GM21529 (cell line): Measurements from ENCODE around the gene NPAS2.

ENCODE experiments used
- ATAC-seq: cut with Tn5 transposase; IDR thresholded peaks from one replicate; pipeline ENCODE4 v1.9.1; 2021; ENCODE audit not compliant: unreplicated experiment

Gene NPAS2

DNA sequence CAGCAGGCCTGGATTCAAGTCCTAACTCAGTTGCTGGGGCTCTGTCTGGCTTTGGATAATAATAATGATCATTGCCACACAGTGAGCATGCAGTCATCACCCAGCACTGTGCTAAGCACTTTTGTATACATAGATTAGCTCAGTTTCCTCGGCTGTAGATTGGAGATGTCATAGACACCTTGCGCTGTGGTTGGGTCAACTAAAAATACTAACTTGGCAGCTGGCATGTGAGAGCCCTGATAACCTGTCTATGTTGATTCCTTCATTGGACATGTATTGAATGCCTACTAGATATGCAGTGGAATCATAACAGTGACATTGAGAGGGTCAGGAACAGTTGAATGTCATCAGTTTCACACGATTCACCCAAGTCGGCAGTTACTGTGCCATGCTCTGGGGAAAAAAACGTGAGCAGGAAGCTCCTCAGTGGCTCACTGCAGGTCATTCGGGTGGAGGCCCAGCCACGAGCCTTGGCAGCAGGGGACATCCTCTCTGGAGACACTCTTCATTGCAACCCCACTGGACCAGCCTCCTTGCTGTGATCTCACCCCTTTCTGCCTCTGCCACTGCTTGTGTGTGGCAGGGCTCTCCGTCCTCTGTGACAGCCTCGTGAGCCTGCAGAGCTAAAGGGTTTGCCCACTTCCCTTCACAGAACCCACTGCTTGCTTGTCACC is 85.3 kb downstream of the NPAS2 start:
- ATAC-seq: no peak

DNA sequence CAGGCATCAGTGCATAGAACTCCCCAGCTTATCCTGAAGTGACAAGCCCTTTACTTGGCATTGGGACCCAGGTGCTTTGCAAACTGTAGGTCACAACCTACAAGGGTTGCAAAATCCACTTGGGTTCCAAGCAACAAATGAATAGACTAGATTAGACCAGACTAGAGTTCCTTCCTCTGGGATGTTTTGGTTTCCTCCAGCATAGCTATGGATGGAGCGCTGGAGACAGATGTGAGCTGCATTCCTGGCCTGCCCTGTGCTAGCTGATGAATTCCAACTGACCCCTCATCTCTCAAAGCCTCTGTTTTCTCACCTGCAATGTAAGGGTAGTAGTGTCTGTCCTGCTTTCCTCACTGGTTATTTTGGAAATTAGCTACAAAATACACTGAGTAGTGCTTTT is 86.2 kb downstream of the NPAS2 start:
- no peak for ATAC-seq

DNA sequence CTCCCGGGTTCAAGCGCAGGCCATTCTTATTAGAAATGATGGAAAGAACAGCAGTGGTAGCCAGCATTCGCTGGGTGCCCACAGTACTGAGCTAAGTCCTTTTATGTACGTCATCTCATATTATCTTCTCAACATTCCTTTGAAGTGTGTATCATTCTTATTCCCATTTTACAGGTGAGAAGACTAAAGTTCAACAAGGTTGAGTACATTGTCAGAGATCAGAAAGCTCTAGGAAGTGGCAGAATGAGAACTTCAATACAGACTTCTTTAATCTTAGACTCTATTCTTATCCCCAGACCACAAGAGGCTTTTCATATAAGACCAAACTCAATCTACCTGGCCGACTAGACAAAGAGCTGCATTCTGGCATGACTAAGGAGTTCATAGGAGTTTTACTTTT is 86.7 kb downstream of the NPAS2 start:
- no peak for ATAC-seq

DNA sequence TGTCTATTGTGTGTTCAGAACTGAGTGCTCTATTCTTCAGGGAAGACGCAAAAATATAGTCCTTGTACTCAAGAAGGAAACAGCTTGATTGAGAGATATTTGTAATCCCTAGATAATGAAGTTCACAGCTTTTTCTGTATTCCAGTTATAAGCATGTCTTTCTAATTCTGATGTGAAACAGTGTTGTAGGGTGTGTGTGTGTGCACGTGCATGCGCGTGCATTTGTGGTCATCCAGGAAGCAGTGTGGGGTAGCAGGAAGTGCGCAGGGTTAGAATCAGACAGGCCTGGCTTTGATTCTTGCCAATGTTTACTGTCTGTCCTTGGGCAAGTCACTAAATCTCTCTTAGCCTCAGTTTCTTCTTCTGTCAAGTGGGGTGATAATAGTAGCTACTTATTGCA is 87.9 kb downstream of the NPAS2 start:
- no peak for ATAC-seq

DNA sequence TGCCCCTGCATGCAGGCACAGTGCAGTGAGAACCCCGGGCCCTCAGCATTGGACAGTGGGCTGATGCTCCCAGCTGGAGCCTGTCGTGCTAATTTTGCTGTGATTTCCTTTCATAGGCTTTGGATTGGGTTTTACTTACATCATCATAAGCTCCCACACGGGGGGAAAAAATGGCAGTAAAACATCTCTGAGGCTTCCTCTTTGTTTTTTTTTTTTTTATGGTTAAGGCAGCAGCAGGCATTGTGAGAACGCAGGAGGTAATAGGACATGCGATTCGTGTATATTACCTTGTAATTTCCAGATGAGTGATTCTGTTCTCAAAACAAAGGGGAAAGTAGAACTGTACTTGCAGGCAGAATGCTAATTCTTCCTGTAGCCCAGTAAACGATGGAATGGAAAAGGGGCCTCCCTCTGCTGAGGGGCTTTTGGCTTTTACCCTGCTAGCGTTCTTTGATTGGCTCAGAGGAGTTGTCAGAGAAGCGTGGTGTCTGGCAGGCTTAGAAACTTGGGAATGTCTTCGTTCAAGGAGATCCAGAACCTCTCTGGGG is 89.7 kb downstream of the NPAS2 start:
- ATAC-seq: no peak

DNA sequence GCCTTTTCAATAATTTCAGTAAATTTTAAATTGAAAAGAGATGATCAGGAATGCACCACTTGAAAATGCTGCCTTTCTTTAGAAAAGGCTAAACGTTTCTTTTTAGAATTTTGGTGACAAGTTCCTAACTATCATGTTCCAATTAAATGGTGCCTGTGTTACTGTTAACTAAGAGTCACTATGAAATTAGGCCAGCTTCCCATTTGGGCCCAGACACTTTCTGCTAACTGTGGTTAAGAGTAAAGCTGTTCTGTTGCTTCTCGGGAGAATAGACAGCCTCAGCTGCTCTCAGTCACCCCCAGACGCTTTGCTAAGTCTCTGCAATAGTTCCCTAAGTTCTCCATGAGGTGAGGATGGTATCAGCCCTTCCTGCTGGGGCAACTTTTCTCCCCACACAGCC is 90.2 kb downstream of the NPAS2 start:
- ATAC-seq: no peak

DNA sequence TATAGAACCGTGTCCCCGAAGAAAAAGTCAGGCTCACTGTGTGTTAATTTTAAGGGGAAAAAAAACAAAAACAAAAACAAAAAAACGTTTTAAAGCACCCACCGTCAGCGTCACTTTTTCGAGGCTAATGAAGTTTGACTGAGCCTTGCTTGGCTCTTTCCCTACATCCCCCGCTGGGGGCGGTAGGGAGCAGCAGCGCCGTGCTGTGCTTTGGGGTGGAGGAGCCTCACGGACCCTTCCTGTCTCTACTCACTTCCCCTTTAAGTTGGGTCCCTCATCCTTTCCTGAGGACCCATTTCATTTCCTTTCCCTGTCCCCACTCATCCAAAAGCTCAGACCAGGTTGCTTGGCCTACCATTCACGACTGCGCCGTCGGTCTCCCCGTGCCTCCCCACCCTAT is 99.4 kb downstream of the NPAS2 start:
- no peak for ATAC-seq

DNA sequence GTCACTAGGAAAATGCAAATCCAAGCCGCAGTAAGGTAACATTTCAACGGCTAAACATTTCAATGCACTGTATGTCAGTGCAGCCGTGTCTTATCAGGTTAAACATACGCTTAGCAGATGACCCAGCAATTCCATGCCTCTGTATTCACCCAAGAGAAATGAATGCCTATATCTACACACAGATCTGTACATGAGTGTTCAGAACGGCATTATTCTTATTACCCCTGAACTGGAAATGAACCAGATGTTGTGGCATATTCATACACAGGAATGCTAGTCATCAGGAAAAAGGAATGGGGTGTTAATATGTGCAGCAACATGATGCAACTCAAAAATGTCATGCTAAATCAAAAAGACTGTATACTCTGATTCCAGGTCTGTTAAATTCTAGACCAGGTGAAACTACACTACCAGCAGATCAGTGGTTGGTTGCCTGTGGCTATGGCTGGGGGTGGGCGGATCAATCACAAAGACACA is 101.8 kb downstream of the NPAS2 start:
- ATAC-seq: no peak

DNA sequence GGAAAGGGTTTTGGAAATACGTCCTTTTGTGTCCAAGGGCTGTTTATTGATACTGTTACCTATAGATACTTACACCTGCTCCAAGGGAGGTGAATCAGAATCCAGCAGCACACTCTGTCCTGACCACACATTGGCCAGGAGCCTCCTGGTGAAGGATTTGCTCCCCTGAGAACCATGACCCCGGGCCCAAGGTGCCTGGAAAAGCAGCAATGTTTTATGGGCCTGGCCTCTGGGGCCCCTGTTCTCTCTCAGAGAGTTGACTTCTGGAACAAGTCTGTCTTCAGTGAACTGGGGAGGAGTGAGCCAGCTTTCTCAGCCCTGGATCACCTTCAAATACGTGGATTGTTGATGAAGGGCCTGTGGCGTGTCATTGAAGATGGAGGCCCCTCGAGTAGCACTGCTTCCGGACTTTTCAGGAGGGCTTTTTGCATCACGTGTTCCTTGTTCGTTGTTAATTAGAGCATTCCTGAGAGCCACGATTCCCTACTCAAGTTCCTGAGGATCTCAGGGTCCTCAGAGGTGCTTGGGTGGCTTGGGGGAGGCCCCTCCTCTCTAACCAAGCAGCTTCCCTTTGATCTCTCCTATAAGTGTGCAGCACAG is 103.6 kb downstream of the NPAS2 start:
- ATAC-seq: no peak

DNA sequence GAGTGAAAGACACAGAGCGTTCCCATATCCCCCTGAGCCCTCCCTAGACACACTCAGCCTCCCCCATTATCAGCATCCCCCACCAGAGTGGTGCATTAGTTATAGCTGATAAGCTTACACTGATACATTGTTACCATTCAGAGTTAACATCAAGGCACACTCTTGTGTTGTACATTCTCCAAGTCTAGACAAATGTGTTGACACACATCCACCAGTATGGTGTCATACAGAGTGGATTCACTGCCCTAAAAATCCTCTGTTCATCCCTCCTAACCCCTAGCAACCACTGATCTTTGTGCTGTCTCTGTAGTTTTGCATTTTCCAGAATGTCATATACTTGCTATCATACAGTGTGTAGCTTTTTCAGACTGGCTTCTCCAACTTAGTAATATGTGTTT is 104.2 kb downstream of the NPAS2 start:
- ATAC-seq: peak; percentile 10

DNA sequence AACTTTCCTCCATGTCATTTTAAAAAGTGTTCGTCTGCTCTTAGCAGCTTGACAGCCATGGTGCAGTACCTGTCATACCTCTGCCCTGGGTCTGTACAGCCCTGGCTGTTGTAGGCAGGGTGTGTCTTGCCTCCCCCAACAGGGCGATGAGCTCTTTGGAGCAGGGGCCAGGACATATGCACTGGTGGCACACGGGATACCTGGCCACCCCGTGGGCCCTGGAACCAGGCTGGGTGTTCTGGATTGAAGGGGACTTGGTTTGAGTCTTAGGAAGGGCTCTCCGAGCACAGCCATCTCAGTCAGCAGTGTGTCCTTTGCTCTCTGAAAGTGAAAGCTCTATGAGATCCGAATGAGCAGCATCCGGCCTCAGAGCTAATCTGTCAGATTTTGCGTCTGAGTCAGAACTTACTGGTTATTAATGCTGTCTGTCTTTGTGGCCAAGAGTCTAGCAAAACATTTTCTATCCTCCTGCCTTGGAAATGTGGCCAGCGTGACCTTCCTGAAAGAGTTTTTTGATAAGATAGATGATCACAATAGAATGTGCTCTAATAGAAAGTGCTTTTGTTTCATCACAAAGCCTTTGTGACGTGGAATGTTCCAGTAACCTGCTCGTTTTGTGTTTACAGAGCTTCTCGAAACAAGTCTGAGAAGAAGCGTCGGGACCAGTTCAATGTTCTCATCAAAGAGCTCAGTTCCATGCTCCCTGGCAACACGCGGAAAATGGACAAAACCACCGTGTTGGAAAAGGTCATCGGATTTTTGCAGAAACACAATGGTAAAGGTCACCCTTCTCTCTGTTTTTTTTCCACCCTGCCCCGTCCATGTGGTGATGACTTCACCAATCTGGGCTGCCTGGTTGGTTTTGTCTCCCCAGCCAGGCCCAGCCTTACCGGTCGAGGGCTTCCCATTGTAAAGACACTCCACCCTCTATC is 104.8 kb downstream of the NPAS2 start:
- peak; percentile 96 for ATAC-seq

DNA sequence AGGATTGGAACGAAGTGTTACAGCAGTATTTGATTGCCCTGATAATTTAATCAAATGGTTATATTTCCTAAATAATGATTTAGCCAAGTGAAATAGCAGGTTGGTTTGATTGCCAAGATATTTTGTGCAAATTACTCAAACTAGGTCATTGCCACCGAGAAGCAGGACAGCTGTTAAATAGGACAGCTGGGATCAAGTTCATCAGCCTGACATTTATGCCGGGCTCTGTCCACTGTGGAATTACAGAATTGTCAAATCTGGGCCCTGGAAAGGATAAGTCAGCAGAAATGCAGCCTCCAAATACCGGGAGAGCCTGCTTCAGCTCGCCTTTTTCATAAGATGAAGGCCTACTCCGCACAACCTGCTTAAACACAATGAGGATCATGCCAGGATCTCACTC is 108.3 kb downstream of the NPAS2 start:
- ATAC-seq: no peak

DNA sequence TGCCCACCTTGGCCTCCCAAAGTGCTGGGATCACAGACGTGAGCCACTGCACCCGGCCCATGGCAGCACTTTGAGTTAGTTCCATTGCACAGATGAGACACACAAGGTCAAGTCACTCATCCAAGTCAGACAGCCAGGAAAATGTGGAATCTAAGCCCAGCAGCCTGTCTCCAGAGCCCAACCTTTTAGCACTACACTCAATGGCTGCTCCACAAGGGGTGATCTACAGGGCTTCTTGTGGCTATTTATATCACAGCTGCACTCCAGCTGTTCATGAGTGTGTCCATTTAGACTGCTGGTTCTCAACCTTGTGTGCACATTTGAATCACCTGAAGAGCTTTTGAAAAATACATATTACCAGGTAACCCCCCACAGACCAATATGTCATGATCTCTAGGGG is 109.2 kb downstream of the NPAS2 start:
- ATAC-seq: no peak

DNA sequence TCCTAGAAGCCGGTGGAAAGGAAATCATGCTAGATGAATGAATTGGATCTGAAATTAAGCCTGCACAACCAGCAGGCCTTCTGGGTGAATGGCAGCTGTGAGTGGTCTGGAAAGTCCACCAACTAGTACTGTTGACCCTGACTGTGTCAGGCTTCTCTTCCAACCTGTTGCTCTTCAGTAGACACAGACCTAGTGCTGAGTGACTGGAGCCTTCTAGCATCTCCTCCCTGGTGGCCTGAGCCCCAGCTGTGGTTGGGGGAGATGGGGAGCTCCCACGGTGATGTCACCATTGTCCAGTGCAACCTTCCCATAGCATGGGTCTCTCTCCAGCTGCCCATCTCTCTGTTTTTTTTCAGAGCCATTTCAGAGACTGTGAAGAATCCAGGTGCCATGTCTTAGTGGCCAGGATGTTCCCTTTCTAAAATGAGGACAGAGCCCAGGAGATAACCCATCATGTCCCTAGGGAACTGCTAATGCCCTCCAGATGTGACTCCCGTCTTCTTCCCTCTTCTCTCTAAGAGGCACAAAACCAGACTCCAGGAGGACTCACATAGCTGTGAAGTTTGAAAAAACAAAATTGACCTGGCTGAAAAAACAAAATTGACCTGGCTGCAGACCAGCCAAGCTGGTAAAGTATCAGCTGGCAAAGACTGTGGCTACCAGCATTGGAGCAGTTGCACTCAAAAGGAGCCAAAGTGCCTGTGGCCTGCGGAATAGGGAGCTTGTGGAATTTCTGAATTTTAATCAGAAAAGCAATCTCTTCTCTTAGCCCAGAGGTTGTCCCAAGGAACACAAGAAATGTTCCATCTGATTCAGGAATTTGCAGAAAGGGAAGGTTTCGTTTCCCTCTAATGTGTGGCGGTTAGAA is 114.8 kb downstream of the NPAS2 start:
- no peak for ATAC-seq

DNA sequence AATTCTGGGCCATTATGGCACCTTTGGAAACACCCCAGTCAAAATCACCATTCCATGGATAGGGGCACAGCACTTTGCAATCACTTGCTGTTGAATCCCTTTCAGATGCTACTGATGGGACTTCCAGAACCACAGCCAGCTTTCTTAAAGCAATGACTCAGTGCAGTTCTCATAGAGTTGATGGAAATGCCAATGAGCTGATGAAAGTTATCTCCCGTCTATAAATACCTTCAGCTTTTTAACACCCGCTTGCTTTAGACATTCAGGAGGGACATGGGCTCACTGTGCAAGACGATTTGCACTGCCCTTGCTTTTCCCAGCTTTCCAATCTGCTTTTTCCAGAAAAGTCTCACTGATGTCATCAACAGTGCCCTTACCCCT is 115.4 kb downstream of the NPAS2 start:
- ATAC-seq: no peak

DNA sequence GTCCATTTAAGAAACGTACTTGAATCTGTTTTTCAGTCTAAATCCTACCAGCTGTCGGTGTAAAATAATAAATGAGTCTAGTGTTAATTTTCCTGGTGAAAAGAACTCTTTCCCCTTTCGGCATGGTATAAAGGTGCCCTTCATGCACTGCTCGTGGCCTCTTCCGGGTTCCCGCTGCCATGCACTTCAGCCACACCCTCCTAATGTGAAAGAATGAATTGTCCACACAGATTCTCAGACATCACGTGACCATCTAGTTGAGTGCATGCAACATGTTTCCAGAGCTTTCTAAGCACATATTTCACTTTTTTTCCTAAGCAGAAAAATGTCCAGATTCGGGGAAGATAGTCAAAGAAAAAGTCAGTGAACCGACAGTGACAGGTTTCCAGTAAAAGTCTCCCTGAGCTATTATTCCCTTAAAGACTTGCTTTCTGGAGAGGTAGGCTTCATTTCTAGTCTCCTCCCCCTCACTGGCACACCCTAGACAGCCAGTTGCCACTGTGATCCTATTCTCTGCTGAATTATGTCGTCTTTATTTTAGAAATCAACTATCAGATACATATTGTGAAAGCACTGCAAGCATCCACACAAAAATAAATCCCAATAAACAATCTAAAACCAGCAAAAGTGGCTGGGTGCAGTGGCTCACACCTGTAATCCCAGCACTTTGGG is 116.3 kb downstream of the NPAS2 start:
- ATAC-seq: no peak

DNA sequence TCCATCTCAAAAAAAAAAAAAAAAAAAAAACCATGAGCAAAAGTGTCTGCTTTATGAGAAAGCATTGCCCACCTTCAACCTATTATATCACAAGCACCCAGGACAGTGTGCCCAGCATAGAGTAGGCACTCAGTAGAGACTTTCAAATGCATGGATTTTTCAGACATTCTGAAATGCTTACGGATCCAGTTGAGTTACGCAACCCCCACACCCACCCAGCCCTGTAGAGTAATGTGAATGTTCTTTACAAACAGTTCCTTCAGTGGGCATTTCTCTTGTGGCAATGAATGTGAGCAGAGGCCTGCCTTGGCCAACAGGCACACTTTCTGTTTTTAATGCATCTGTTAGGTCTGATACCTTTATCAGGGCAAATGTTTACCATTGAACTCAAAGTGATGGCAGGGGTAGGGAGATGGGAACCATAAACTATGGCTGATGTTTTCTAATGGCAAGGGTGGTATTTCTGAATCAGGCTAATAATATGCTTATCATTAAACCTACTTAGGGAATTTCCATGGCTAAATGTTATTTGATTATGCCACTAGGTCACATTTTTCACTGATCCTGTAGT is 117.1 kb downstream of the NPAS2 start:
- no peak for ATAC-seq

DNA sequence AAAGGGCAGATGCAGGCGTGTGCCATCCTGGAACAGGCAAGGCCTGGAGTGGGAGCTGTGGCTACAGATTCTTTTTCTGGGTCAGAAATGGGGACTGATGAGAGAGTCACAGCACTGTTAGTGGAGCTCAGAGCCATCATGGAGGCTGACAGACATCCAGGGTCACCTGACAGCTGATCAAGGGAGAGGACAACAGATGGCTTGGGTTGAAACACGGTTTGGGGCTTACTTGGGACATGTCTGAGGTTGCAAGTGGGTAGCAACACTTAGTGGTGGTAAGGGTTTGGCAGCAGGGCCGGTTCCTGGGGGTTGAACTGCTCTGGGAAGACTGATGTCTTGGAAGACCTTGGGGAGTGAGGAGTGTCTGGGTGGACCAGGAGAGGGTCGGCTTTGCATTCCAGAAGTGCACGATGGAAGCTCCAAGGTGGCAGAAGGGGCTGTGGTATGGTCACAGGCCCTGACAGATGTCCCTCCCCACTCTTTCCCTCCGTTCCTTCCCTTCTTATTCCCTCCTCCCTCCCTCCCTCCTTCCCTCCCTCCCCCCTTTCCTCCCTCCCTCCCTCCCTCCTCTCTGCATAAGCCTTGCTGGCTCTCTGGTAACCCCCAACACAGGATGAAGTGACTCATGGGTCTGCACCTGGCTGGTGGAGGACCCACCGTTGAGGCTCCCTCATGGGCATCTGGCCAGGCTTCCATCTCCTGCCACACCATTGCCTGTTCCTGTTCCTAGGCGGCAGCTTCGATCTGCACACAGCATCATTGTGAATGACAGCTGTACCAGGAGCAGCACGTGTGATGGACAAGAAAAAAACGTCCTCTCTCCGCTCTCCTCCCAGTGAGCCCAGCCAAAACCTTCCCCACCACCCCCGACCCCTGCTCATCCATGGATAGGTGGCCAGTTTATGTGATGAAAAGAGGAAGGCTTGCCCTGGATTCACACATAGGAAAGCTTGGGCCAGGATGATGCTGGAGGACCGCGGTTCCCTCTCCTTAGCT is 118.4 kb downstream of the NPAS2 start:
- ATAC-seq: no peak

DNA sequence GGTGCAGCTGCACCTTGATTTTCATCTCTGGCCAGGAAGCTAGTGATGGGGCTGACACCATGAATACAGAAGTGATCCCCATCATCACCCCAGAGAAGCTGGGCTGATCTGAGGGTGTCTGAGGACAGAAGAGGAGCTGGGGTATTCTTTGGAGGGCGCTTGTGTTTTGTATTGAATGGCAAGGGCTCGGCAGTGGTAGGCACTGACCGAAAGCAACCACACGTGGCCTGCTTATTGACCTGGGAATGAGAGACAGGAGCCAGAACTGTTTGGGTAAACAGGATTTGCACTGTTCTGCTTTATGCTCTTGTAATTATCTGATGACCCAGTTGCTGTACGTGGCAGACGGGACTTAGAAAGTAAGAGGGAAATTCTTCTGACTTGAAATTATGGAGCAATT is 119.5 kb downstream of the NPAS2 start:
- no peak for ATAC-seq
